Measurements from ENCODE around the gene CAMTA1. TPM values are rescaled to one million over a fixed set of nuclear protein-coding genes. Genes with fewer than 3 reads are reported as not detected.
A peak's percentile ranks its signal among the peaks of the same experiment; 100 is the strongest.

Gene CAMTA1
- total and polyA plus RNA-seq, 4 donors = 48.1 to 140 (median 52.3) TPM

GRCh38 chr1:7149080-7149838 lies 364.0 kb downstream of the CAMTA1 start:
- Histone ChIP-seq H3K9me3 (ENCODE audit: control insufficient read depth in 4 of 4, insufficient read depth in 3 of 4, low read length in 3 of 4) (no peaks in the 10 kb centered on the region), H3K36me3 (ENCODE audit: control insufficient read depth in 4 of 4, insufficient read depth in 4 of 4, low read length in 4 of 4) (no peaks in the 10 kb centered on the region), H3K4me3 (no peak overlapping the region), H3K27me3 (ENCODE audit: control insufficient read depth in 3 of 3, insufficient read depth in 3 of 3, low read length in 2 of 3) (peaks cover 0 to 12% (median 7%) of the 10 kb centered on the region in 3 donors), H3K4me1 (ENCODE audit: control insufficient read depth in 5 of 5, insufficient read depth in 5 of 5, low read length in 5 of 5) (peaks cover 0 to 10% (median 5%) of the 10 kb centered on the region in 5 donors), H3K9ac (ENCODE audit: insufficient read depth in 1 of 2, low read length in 2 of 2) (no peak overlapping the region), H3K27ac (ENCODE audit: low read depth in 1 of 2, low read length in 1 of 2) (peak overlapping the region in 1 of 2 donors; percentile 20)
- DNase-seq (peak; percentile 23 to 56 (median 45)), ATAC-seq (ENCODE audit: insufficient read depth, low FRiP score) (no peak)
- no peak for TF ChIP-seq CTCF (IDR thresholded peaks at IDR 0.05; ENCODE audit: control extremely low read depth, extremely low read depth)
- WGBS, 2 donors = 39 to 49% methylated on average over 31 of the region's 31 CpGs

GRCh38 chr1:7150724-7151280 lies 365.5 kb downstream of the CAMTA1 start:
- Histone ChIP-seq H3K4me3 (no peak overlapping the region), H3K27ac (ENCODE audit: low read depth in 1 of 2, low read length in 1 of 2) (no peak overlapping the region), H3K27me3 (ENCODE audit: control insufficient read depth in 3 of 3, insufficient read depth in 3 of 3, low read length in 2 of 3) (peaks cover 0 to 14% (median 7%) of the 10 kb centered on the region in 3 donors), H3K9me3 (ENCODE audit: control insufficient read depth in 4 of 4, insufficient read depth in 3 of 4, low read length in 3 of 4) (no peaks in the 10 kb centered on the region), H3K4me1 (ENCODE audit: control insufficient read depth in 5 of 5, insufficient read depth in 5 of 5, low read length in 5 of 5) (peaks cover 0 to 10% (median 5%) of the 10 kb centered on the region in 5 donors), H3K9ac (ENCODE audit: insufficient read depth in 1 of 2, low read length in 2 of 2) (no peak overlapping the region), H3K36me3 (ENCODE audit: control insufficient read depth in 4 of 4, insufficient read depth in 4 of 4, low read length in 4 of 4) (no peaks in the 10 kb centered on the region)
- ATAC-seq (ENCODE audit: insufficient read depth, low FRiP score) (no peak), DNase-seq (no peak)
- 75 to 80% methylated on average over 19 of the region's 19 CpGs for WGBS, 2 donors
- TF ChIP-seq CTCF (IDR thresholded peaks at IDR 0.05; ENCODE audit: control extremely low read depth, extremely low read depth) = no peak

- no peak for TF ChIP-seq CTCF (IDR thresholded peaks at IDR 0.05; ENCODE audit: control extremely low read depth, extremely low read depth)
- WGBS, 2 donors = 86 to 89% methylated on average over 7 of the region's 7 CpGs
- Histone ChIP-seq H3K4me1 (ENCODE audit: control insufficient read depth in 5 of 5, insufficient read depth in 5 of 5, low read length in 5 of 5) (peaks cover 0 to 10% (median 5%) of the 10 kb centered on the region in 5 donors), H3K27me3 (ENCODE audit: control insufficient read depth in 3 of 3, insufficient read depth in 3 of 3, low read length in 2 of 3) (peaks cover 0 to 14% (median 7%) of the 10 kb centered on the region in 3 donors), H3K4me3 (no peak overlapping the region), H3K9me3 (ENCODE audit: control insufficient read depth in 4 of 4, insufficient read depth in 3 of 4, low read length in 3 of 4) (no peaks in the 10 kb centered on the region), H3K27ac (ENCODE audit: low read depth in 1 of 2, low read length in 1 of 2) (no peak overlapping the region), H3K9ac (ENCODE audit: insufficient read depth in 1 of 2, low read length in 2 of 2) (no peak overlapping the region), H3K36me3 (ENCODE audit: control insufficient read depth in 4 of 4, insufficient read depth in 4 of 4, low read length in 4 of 4) (no peaks in the 10 kb centered on the region)
- DNase-seq (no peak), ATAC-seq (ENCODE audit: insufficient read depth, low FRiP score) (no peak)
These were observed 366.7 kb downstream of the CAMTA1 start for GRCh38 chr1:7151978-7152377.

Measured in lung (tissue), 12 donors.